Esophagus (tissue), 2 donors: Measurements from ENCODE around the gene GPX8. TPM values are rescaled to one million over a fixed set of nuclear protein-coding genes. Genes with fewer than 3 reads are reported as not detected.

Source experiments
- H3K27ac ChIP-seq, 2 donors: one replicate each; pipeline ENCODE4 v1.5.1; 2013; ENCODE audit warnings: low read depth in 2 of 2, mild to moderate bottlenecking in 2 of 2, inconsistent platforms in 1 of 2, low read length in 1 of 2, moderate library complexity in 1 of 2
- H3K27me3 ChIP-seq, 2 donors: one replicate each; pipeline ENCODE4 v1.6.1; 2013; ENCODE audit warnings: low read length in 2 of 2, control low read depth in 1 of 2, mild to moderate bottlenecking in 1 of 2; ENCODE audit not compliant: insufficient read depth in 2 of 2, control insufficient read depth in 1 of 2
- H3K36me3 ChIP-seq, 2 donors: one replicate each; pipeline ENCODE4 v1.6.1; 2013; ENCODE audit warnings: low read length in 1 of 2; ENCODE audit not compliant: control insufficient read depth in 2 of 2, insufficient read depth in 2 of 2
- H3K4me1 ChIP-seq, 2 donors: one replicate each; pipeline ENCODE4 v1.6.1; 2013; ENCODE audit warnings: low read length in 1 of 2; ENCODE audit not compliant: control insufficient read depth in 2 of 2, insufficient read depth in 2 of 2
- H3K4me3 ChIP-seq, 2 donors: one replicate each; pipeline ENCODE4 v1.5.1; 2013; ENCODE audit warnings: low read length in 2 of 2, mild to moderate bottlenecking in 2 of 2, low read depth in 1 of 2, moderate library complexity in 1 of 2
- H3K9me3 ChIP-seq, 2 donors: one replicate each; pipeline ENCODE4 v1.6.1; 2013; ENCODE audit warnings: mild to moderate bottlenecking in 2 of 2, low read depth in 1 of 2, low read length in 1 of 2, moderate library complexity in 1 of 2; ENCODE audit not compliant: control insufficient read depth in 2 of 2, insufficient read depth in 1 of 2
- WGBS, 2 donors: extraction: QIAGEN DNeasy Blood & Tissue Kit; methylation state at CpG; one replicate each; pipeline ENCODE4 v1.1.7; 2013; 5-methylcytosine and 5-hydroxymethylcytosine counted together
- polyA plus RNA-seq, 2 donors: library from polyadenylated mRNA; stranded (reverse); fragments of 200-250 nt; gene quantifications; one replicate each; pipeline ENCODE4 v1.2.3, GENCODE V29; 2013
- donor health status: healthy with polysubstance abuse.
- donor health status: Bipolar disorder and iron deficiency.

The GPX8 gene
- polyA plus RNA-seq, 2 donors: 3.0 to 3.7 TPM

DNA sequence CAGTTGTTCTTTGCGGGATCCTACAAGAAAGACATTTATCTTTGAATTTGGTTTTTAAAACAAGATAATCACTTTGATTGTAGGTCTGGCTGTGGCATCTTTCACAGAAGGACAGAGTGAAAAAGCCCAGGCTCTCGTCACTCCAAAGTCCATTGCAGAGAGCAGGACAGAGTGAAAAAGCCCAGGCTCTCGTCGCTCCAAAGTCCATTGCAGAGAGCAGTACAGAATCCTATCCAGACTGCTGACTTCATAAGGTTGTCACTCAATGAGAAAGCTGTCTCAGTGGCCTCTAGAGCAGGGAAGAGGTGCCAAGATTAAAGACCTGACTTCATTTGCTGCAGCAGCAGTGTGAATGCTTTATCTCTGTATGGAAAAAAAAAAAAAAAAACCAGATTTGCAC is 16.3 kb upstream of the GPX8 start:
- H3K9me3 ChIP-seq: no peaks in the 10 kb centered on the region
- no peak overlapping the region for H3K27ac ChIP-seq
- no peaks in the 10 kb centered on the region for H3K36me3 ChIP-seq
- no peak overlapping the region for H3K4me3 ChIP-seq
- 51 to 58% methylated on average over 4 of the region's 4 CpGs for WGBS, 2 donors
- no peaks in the 10 kb centered on the region for H3K4me1 ChIP-seq
- H3K27me3 ChIP-seq: no peaks in the 10 kb centered on the region

DNA sequence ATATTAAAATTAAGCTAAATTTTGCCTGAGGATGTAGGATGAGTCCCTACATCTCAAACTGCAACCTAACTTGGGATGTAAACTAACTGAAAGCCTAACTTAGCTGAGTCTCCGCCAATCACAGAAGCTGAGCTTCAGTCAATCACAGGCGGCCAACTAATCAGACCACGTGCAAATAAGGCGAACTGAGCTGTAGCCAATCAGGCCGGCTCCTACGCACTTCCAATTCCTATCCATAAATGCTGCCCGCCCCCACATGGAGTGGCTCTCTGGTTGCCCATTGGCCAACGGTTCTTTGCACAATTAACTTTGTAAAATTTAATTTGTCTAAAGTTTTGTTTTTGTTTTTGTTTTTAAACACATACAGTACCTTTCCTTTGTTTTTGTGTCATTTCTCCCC is 13.9 kb upstream of the GPX8 start:
- 78 to 82% methylated on average over 8 of the region's 8 CpGs for WGBS, 2 donors
- no peak overlapping the region for H3K27ac ChIP-seq
- no peaks in the 10 kb centered on the region for H3K9me3 ChIP-seq
- H3K36me3 ChIP-seq: no peaks in the 10 kb centered on the region
- H3K27me3 ChIP-seq: no peaks in the 10 kb centered on the region
- H3K4me1 ChIP-seq: no peaks in the 10 kb centered on the region
- H3K4me3 ChIP-seq: no peak overlapping the region

DNA sequence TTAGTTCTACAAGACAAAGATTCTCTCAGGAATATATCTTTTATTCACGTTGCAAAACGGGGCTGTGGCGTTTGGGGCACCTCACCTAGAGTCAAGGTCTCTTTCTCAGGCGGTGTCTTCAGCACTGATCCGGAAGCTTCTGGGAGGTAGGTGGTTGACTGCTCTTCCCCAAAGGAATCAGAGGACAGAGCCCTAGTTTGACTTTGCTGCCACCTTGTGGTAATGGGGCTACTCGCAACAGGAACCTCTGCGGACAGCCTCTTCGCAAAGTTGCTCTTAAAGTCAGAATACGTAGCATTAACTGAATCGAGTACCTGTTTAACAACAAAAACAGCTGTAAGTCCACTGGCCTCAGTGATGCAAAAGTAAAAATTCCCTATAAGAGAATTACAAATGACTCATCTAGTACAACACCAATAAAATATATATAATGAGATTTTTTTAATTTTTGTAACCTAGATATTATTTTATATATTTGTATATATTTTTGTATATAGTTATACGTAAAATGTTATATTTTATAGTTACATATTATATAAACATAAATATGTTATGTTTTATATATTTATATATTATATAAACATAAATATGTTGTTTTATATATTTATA is 13.3 kb upstream of the GPX8 start:
- WGBS, 2 donors: 6 to 8% methylated on average over 11 of the region's 11 CpGs

DNA sequence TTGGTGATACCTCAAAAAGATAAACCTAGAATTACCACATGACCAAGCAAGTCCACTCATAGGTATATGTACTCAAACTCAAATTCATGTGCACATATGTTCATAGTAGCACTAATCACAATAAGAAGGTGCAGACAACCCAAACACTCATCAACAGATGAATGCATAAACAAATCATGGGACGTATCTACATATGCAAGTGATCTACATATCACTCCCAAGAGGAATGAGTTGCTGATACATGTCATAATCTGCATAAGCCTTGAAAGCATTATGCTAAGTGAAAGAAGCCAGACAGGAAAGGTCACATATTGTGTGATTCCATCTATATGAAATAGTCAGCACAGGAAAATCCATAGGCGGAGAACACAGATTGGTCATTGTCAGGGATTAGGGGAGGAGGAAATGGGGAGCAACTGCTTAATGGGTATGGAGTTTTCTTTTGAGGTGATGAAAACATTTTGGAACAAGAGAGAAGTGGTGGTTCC is 10.6 kb upstream of the GPX8 start:
- Histone ChIP-seq H3K36me3 (no peaks in the 10 kb centered on the region), H3K9me3 (no peaks in the 10 kb centered on the region), H3K27me3 (no peaks in the 10 kb centered on the region), H3K4me1 (peaks cover 0 to 6% of the 10 kb centered on the region in 2 donors), H3K4me3 (no peak overlapping the region), H3K27ac (no peak overlapping the region)
- WGBS, 2 donors: 41 to 59% methylated on average over 2 of the region's 2 CpGs

More for the DNA sequence above, 13.3 kb upstream of the GPX8 start:
- Histone ChIP-seq H3K36me3 (no peaks in the 10 kb centered on the region), H3K4me1 (no peaks in the 10 kb centered on the region), H3K27ac (no peak overlapping the region), H3K9me3 (no peaks in the 10 kb centered on the region), H3K4me3 (no peak overlapping the region), H3K27me3 (no peaks in the 10 kb centered on the region)

DNA sequence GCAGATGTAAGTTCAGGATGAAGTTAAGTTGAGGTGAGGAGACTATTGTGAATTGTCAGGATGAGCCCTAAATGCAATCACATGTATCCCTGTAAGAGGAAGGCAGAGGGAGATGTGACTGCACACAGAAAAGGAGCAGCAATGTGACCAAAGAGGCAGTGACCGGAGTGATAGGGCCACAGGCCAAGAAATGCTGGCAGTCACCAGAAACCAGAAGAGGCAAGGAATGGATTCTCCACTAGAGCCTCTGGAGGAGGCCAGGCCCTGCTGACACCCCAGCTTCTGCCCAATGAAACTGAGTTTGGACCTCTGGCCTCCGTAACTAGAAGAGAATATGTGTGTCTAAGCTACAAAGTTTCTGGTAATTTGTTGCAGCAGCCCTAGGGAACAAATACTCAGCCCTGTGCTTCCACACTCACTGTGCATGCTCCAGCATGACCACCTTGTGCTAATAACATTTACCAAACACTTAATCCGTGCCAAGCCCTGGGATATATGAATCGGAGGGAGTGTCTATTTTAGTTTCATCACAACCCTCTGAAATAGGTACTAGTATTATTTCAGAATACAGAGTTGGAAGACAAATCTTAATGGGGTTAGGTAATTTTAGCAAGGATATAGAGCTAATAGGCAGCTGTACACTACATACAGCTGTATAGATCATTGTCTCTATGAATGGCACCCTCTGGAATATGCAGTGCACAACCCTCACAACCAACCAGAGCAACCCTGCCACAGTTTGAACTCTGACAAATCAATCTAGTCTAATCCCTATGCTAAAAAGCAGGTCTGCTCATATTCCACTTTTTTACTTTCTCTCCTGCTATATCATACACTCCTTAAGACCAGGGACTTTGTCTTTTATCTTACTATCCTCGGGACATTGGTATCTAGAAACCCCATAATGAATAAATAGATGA is 7.8 kb upstream of the GPX8 start:
- Histone ChIP-seq H3K4me3 (no peak overlapping the region), H3K27ac (peak overlapping the region; percentile 69 to 79), H3K27me3 (no peaks in the 10 kb centered on the region), H3K4me1 (peaks cover 0 to 6% of the 10 kb centered on the region in 2 donors), H3K36me3 (no peaks in the 10 kb centered on the region), H3K9me3 (no peaks in the 10 kb centered on the region)
- 37 to 45% methylated on average over 5 of the region's 5 CpGs for WGBS, 2 donors

DNA sequence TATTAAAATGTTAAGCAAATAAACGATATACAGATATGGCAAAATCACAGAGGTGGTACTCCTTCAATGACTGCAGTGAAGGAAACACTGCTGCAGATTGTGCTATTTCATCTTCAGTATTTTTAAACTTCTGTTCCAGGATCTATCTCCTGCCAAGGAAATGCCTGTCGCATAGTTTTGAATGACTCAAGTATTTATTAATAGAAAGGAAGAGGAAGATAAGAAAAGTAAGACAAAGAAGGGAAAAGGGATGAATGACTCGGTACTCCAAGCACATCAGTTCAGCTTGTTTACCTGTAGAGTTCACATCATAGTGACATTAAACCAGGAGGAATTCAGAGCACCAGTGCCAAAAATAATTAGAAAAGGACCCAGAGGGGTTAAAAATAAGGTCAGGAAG is 5.1 kb upstream of the GPX8 start:
- H3K4me3 ChIP-seq: no peak overlapping the region
- H3K27me3 ChIP-seq: no peaks in the 10 kb centered on the region
- no peak overlapping the region for H3K27ac ChIP-seq
- no peaks in the 10 kb centered on the region for H3K36me3 ChIP-seq
- H3K4me1 ChIP-seq: peaks cover 0 to 6% of the 10 kb centered on the region in 2 donors
- 27 to 37% methylated on average over 3 of the region's 3 CpGs for WGBS, 2 donors
- H3K9me3 ChIP-seq: no peaks in the 10 kb centered on the region

DNA sequence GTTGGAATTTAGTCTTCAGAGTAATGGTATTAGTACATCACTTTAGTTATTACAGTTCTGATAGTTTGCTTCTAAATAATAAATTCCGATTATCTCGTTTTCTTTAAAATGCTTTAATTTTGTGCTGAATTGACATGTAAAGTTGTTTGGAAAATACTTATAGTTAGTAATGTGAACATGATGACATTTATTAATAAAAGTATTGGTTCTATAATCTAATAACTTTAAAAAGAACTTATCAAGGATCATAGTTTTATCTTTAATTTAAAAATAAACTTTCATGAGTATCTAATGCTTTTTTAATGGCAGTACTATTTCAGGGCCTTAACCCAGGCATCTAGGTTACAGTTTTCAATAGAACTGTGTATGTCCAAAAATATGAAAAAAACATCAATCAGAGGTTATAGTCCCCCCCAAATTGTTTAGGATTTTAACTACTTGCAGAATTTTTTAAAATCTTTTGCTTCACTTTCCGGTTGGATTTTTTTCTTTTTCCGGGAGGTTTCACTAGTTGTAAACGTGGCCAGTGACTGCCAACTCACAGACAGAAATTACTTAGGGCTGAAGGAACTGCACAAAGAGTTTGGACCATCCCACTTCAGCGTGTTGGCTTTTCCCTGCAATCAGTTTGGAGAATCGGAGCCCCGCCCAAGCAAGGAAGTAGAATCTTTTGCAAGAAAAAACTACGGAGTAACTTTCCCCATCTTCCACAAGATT is 680 bp downstream of the GPX8 start:
- no peak overlapping the region for H3K27ac ChIP-seq
- 8 to 10% methylated on average over 9 of the region's 9 CpGs for WGBS, 2 donors
- no peaks in the 10 kb centered on the region for H3K9me3 ChIP-seq
- peak overlapping the region in 1 of 2 donors; percentile 33 for H3K4me3 ChIP-seq
- no peaks in the 10 kb centered on the region for H3K36me3 ChIP-seq
- H3K27me3 ChIP-seq: no peaks in the 10 kb centered on the region
- no peaks in the 10 kb centered on the region for H3K4me1 ChIP-seq

DNA sequence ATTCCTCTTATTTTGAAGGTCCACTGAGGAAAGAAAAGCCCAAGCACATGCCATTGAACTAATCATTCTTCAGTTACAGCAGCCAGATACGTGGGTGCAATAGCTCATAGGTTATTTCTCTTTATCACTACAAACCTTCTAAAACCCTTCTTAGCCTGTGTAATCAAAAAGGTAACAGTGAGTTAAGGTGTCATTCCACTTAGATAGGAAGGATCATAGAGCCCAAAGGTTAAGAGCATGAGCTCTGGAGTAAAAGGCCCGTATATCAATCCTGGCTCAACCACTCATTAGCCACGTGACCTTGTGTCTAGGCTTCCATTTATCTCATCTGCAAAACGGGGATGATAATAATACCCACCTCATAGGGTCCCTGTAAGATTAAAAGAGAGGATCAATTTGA is 2.7 kb downstream of the GPX8 start:
- Histone ChIP-seq H3K9me3 (no peaks in the 10 kb centered on the region), H3K36me3 (no peaks in the 10 kb centered on the region), H3K4me3 (no peak overlapping the region), H3K27me3 (no peaks in the 10 kb centered on the region), H3K4me1 (no peaks in the 10 kb centered on the region), H3K27ac (no peak overlapping the region)
- WGBS, 2 donors: 71 to 76% methylated on average over 4 of the region's 4 CpGs

DNA sequence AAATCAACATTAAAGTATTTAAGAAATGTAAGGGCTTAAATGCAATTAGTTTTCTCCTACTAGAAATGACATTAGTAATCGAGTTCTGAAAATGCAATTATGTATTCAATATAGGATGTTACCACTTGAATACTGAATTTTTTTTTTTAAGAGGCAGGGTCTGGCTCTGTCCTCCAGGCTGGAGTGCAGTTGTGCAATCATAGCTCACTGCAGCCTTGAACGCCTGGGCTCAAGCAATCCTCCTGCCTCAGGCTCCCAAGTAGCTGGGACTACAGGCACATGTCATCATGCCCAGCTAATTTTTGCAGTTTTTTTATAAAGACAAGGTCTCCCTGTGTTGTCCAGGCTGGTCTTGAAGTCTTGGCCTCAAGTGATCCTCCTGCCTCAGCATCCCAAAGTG is 11.5 kb downstream of the GPX8 start:
- Histone ChIP-seq H3K27ac (no peak overlapping the region), H3K4me3 (no peak overlapping the region), H3K27me3 (peaks cover 0 to 11% of the 10 kb centered on the region in 2 donors), H3K4me1 (peaks cover 6 to 7% of the 10 kb centered on the region in 2 donors), H3K36me3 (no peaks in the 10 kb centered on the region), H3K9me3 (peaks cover 0 to 3% of the 10 kb centered on the region in 2 donors)
- WGBS, 2 donors: 32 to 36% methylated on average over 2 of the region's 2 CpGs
